Measurements from ENCODE around the gene TPST2. TPM values are rescaled to one million over a fixed set of nuclear protein-coding genes. Genes with fewer than 3 reads are reported as not detected.
A peak's percentile ranks its signal among the peaks of the same experiment; 100 is the strongest.

Gene TPST2
- total and polyA plus RNA-seq, 9 of the 15 experiments (the other 6 are each of a cell fraction or from before 2014, with no cell fraction given): 14.2 to 123 (median 60.1) TPM

DNA sequence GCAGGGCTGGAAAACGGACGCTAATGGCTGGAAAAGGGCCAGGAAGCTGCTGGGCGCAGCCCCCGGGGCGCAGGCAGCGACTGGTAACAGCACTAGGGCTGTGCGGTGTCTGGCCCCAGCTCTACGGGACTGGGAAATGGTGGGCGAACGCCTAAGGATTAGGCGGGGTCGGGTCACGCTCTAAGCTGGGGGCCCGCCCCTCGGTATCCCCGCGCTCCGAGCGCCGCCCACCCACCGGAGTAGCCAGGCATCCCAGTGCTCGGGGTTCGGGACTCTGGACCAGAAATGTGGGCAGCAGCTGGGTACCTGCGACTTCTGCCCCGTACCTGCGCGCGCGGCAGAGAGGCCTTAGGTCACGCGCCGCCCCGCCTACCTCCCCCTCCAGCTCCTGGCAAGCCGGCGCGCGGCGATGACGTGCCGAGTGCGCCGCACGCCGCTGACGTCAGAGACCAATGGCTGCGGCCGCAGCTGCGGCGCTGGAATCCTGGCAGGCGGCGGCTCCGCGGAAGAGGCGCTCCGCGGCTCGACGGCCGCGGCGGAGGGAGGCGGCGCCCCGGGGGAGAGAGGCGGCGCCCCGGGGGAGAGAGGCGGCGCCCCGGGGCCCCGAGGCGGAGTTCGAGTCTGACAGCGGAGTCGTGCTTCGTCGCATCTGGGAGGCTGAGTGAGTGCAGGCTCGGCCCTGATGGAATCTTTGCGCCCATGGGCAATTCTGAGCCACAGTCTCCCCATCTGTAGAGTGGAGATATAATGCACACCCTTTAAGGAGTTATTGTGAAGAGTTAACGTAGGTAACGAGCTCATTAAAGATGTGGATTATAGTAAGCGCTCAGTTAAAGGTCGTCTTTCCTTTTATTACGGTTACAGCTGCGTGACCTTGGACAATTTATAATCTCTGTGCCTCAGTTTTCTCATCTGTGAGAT is 106.2 kb downstream of the TPST2 start, which contains the start of the genes HPS4 and SRRD (continued):
- TF ChIP-seq, protein P1, sequence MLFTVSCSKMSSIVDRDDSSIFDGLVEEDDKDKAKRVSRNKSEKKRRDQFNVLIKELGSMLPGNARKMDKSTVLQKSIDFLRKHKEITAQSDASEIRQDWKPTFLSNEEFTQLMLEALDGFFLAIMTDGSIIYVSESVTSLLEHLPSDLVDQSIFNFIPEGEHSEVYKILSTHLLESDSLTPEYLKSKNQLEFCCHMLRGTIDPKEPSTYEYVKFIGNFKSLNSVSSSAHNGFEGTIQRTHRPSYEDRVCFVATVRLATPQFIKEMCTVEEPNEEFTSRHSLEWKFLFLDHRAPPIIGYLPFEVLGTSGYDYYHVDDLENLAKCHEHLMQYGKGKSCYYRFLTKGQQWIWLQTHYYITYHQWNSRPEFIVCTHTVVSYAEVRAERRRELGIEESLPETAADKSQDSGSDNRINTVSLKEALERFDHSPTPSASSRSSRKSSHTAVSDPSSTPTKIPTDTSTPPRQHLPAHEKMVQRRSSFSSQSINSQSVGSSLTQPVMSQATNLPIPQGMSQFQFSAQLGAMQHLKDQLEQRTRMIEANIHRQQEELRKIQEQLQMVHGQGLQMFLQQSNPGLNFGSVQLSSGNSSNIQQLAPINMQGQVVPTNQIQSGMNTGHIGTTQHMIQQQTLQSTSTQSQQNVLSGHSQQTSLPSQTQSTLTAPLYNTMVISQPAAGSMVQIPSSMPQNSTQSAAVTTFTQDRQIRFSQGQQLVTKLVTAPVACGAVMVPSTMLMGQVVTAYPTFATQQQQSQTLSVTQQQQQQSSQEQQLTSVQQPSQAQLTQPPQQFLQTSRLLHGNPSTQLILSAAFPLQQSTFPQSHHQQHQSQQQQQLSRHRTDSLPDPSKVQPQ (CRISPR knock-in tag; IDR thresholded peaks at IDR 0.05; ENCODE audit: borderline replicate concordance): no peak
- TF ChIP-seq, protein P2, sequence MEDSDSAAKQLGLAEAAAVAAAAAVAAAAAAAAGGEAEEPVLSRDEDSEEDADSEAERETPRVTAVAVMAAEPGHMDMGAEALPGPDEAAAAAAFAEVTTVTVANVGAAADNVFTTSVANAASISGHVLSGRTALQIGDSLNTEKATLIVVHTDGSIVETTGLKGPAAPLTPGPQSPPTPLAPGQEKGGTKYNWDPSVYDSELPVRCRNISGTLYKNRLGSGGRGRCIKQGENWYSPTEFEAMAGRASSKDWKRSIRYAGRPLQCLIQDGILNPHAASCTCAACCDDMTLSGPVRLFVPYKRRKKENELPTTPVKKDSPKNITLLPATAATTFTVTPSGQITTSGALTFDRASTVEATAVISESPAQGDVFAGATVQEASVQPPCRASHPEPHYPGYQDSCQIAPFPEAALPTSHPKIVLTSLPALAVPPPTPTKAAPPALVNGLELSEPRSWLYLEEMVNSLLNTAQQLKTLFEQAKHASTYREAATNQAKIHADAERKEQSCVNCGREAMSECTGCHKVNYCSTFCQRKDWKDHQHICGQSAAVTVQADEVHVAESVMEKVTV (CRISPR knock-in tag; IDR thresholded peaks at IDR 0.05): no peak
- TF ChIP-seq HMGN3 (IDR thresholded peaks at IDR 0.05; ENCODE audit: borderline replicate concordance, extremely low read depth, insufficient read length, low read depth, low read length): peak; percentile 81
- no peak for TF ChIP-seq ZNF668 (CRISPR knock-in tag; IDR thresholded peaks at IDR 0.05)
- no peak for TF ChIP-seq ZNF778 (CRISPR knock-in tag; IDR thresholded peaks at IDR 0.05)
- TF ChIP-seq, protein P3, sequence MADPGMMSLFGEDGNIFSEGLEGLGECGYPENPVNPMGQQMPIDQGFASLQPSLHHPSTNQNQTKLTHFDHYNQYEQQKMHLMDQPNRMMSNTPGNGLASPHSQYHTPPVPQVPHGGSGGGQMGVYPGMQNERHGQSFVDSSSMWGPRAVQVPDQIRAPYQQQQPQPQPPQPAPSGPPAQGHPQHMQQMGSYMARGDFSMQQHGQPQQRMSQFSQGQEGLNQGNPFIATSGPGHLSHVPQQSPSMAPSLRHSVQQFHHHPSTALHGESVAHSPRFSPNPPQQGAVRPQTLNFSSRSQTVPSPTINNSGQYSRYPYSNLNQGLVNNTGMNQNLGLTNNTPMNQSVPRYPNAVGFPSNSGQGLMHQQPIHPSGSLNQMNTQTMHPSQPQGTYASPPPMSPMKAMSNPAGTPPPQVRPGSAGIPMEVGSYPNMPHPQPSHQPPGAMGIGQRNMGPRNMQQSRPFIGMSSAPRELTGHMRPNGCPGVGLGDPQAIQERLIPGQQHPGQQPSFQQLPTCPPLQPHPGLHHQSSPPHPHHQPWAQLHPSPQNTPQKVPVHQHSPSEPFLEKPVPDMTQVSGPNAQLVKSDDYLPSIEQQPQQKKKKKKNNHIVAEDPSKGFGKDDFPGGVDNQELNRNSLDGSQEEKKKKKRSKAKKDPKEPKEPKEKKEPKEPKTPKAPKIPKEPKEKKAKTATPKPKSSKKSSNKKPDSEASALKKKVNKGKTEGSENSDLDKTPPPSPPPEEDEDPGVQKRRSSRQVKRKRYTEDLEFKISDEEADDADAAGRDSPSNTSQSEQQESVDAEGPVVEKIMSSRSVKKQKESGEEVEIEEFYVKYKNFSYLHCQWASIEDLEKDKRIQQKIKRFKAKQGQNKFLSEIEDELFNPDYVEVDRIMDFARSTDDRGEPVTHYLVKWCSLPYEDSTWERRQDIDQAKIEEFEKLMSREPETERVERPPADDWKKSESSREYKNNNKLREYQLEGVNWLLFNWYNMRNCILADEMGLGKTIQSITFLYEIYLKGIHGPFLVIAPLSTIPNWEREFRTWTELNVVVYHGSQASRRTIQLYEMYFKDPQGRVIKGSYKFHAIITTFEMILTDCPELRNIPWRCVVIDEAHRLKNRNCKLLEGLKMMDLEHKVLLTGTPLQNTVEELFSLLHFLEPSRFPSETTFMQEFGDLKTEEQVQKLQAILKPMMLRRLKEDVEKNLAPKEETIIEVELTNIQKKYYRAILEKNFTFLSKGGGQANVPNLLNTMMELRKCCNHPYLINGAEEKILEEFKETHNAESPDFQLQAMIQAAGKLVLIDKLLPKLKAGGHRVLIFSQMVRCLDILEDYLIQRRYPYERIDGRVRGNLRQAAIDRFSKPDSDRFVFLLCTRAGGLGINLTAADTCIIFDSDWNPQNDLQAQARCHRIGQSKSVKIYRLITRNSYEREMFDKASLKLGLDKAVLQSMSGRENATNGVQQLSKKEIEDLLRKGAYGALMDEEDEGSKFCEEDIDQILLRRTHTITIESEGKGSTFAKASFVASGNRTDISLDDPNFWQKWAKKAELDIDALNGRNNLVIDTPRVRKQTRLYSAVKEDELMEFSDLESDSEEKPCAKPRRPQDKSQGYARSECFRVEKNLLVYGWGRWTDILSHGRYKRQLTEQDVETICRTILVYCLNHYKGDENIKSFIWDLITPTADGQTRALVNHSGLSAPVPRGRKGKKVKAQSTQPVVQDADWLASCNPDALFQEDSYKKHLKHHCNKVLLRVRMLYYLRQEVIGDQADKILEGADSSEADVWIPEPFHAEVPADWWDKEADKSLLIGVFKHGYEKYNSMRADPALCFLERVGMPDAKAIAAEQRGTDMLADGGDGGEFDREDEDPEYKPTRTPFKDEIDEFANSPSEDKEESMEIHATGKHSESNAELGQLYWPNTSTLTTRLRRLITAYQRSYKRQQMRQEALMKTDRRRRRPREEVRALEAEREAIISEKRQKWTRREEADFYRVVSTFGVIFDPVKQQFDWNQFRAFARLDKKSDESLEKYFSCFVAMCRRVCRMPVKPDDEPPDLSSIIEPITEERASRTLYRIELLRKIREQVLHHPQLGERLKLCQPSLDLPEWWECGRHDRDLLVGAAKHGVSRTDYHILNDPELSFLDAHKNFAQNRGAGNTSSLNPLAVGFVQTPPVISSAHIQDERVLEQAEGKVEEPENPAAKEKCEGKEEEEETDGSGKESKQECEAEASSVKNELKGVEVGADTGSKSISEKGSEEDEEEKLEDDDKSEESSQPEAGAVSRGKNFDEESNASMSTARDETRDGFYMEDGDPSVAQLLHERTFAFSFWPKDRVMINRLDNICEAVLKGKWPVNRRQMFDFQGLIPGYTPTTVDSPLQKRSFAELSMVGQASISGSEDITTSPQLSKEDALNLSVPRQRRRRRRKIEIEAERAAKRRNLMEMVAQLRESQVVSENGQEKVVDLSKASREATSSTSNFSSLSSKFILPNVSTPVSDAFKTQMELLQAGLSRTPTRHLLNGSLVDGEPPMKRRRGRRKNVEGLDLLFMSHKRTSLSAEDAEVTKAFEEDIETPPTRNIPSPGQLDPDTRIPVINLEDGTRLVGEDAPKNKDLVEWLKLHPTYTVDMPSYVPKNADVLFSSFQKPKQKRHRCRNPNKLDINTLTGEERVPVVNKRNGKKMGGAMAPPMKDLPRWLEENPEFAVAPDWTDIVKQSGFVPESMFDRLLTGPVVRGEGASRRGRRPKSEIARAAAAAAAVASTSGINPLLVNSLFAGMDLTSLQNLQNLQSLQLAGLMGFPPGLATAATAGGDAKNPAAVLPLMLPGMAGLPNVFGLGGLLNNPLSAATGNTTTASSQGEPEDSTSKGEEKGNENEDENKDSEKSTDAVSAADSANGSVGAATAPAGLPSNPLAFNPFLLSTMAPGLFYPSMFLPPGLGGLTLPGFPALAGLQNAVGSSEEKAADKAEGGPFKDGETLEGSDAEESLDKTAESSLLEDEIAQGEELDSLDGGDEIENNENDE (IDR thresholded peaks at IDR 0.05; ENCODE audit: low read depth, low read length): no peak
- TF ChIP-seq TCF7L2 (IDR thresholded peaks at IDR 0.05; ENCODE audit: low read depth, low read length): no peak
- peak; percentile 41 for TF ChIP-seq TAF9B (IDR thresholded peaks at IDR 0.05; ENCODE audit: partially characterized antibody)
